Measurements from ENCODE around the gene PIGC. TPM values are rescaled to one million over a fixed set of nuclear protein-coding genes. Genes with fewer than 3 reads are reported as not detected.

Gene PIGC
- total RNA-seq, 2 donors from 2014 or later = 24.0 to 24.3 TPM

- H3K36me3 ChIP-seq (ENCODE audit: control insufficient read depth, insufficient read depth, low read length) = no peaks in the 10 kb centered on the region
- H3K9me3 ChIP-seq (ENCODE audit: control insufficient read depth, low read length) = no peaks in the 10 kb centered on the region
- no peak overlapping the region for H3K27ac ChIP-seq (ENCODE audit: low read depth, low read length)
- TF ChIP-seq, protein P1, sequence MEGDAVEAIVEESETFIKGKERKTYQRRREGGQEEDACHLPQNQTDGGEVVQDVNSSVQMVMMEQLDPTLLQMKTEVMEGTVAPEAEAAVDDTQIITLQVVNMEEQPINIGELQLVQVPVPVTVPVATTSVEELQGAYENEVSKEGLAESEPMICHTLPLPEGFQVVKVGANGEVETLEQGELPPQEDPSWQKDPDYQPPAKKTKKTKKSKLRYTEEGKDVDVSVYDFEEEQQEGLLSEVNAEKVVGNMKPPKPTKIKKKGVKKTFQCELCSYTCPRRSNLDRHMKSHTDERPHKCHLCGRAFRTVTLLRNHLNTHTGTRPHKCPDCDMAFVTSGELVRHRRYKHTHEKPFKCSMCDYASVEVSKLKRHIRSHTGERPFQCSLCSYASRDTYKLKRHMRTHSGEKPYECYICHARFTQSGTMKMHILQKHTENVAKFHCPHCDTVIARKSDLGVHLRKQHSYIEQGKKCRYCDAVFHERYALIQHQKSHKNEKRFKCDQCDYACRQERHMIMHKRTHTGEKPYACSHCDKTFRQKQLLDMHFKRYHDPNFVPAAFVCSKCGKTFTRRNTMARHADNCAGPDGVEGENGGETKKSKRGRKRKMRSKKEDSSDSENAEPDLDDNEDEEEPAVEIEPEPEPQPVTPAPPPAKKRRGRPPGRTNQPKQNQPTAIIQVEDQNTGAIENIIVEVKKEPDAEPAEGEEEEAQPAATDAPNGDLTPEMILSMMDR (conservative IDR thresholded peaks at IDR 0.05) = no peak
- H3K9ac ChIP-seq (ENCODE audit: extremely low read depth, low read length, poor library complexity, severe bottlenecking) = no peak overlapping the region
- Mint-ChIP-seq H3K27ac (no peak overlapping the region), H3K36me3 (ENCODE audit: low read depth) (no peaks in the 10 kb centered on the region), H3K4me1 (peaks cover 4% of the 10 kb centered on the region), H3K27me3 (ENCODE audit: insufficient read depth) (no peaks in the 10 kb centered on the region), H3K9me3 (no peaks in the 10 kb centered on the region), H3K4me3 (no peak overlapping the region)
- 87 to 93% methylated on average over 6 of the region's 6 CpGs for whole genome bisulfite sequencing, 2 experiments (ENCODE audit: insufficient coverage in 1 of 2, insufficient read length in 1 of 2)
- H3K4me1 ChIP-seq (ENCODE audit: control insufficient read depth, insufficient read depth, low read length) = peaks cover 5% of the 10 kb centered on the region
- no peak overlapping the region for H3K4me3 ChIP-seq (ENCODE audit: low read length)
- H3K27me3 ChIP-seq (ENCODE audit: control insufficient read depth, insufficient read depth, low read length, poor library complexity, severe bottlenecking) = no peaks in the 10 kb centered on the region
- no peak for DNase-seq
These were observed 5.2 kb upstream of the PIGC start for GRCh38 chr1:172448995-172449584.

GRCh38 chr1:172447641-172448040 is 3.8 kb upstream of the PIGC start:
- H3K27me3 ChIP-seq (ENCODE audit: control insufficient read depth, insufficient read depth, low read length, poor library complexity, severe bottlenecking) = no peaks in the 10 kb centered on the region
- no peak overlapping the region for H3K9ac ChIP-seq (ENCODE audit: extremely low read depth, low read length, poor library complexity, severe bottlenecking)
- H3K36me3 ChIP-seq (ENCODE audit: control insufficient read depth, insufficient read depth, low read length) = no peaks in the 10 kb centered on the region
- peaks cover 7% of the 10 kb centered on the region for H3K4me1 ChIP-seq (ENCODE audit: control insufficient read depth, insufficient read depth, low read length)
- 96% methylated on average over 2 of the region's 2 CpGs; no CpG with 5 or more reads in 1 of the 2 experiments for WGBS, 2 experiments (ENCODE audit: insufficient coverage in 1 of 2, insufficient read length in 1 of 2)
- H3K9me3 ChIP-seq (ENCODE audit: control insufficient read depth, low read length) = no peaks in the 10 kb centered on the region
- Mint-ChIP-seq H3K4me3 (no peak overlapping the region), H3K9me3 (no peaks in the 10 kb centered on the region), H3K4me1 (peaks cover 4% of the 10 kb centered on the region), H3K27me3 (ENCODE audit: insufficient read depth) (no peaks in the 10 kb centered on the region), H3K36me3 (ENCODE audit: low read depth) (no peaks in the 10 kb centered on the region), H3K27ac (no peak overlapping the region)
- no peak for DNase-seq
- no peak overlapping the region for H3K27ac ChIP-seq (ENCODE audit: low read depth, low read length)
- no peak overlapping the region for H3K4me3 ChIP-seq (ENCODE audit: low read length)
- TF ChIP-seq, protein P1 (conservative IDR thresholded peaks at IDR 0.05) = no peak

- peaks cover 11% of the 10 kb centered on the region for H3K36me3 Mint-ChIP-seq (ENCODE audit: low read depth)
- Histone ChIP-seq H3K9ac (ENCODE audit: extremely low read depth, low read length, poor library complexity, severe bottlenecking) (no peak overlapping the region), H3K27me3 (ENCODE audit: control insufficient read depth, insufficient read depth, low read length, poor library complexity, severe bottlenecking) (no peaks in the 10 kb centered on the region), H3K4me1 (ENCODE audit: control insufficient read depth, insufficient read depth, low read length) (peaks cover 7% of the 10 kb centered on the region), H3K9me3 (ENCODE audit: control insufficient read depth, low read length) (no peaks in the 10 kb centered on the region), H3K27ac (ENCODE audit: low read depth, low read length) (no peak overlapping the region), H3K36me3 (ENCODE audit: control insufficient read depth, insufficient read depth, low read length) (peaks cover 11% of the 10 kb centered on the region), H3K4me3 (ENCODE audit: low read length) (no peak overlapping the region)
- H3K27ac Mint-ChIP-seq = no peak overlapping the region
- 95% methylated on average over 3 of the region's 3 CpGs; no CpG with 5 or more reads in 1 of the 2 experiments for WGBS, 2 experiments (ENCODE audit: insufficient coverage in 1 of 2, insufficient read length in 1 of 2)
- H3K4me1 Mint-ChIP-seq = peaks cover 4% of the 10 kb centered on the region
- TF ChIP-seq, protein P1 (conservative IDR thresholded peaks at IDR 0.05) = no peak
- DNase-seq = no peak
- H3K4me3 Mint-ChIP-seq = no peak overlapping the region
- H3K27me3 Mint-ChIP-seq (ENCODE audit: insufficient read depth) = no peaks in the 10 kb centered on the region
- H3K9me3 Mint-ChIP-seq = no peaks in the 10 kb centered on the region
These were observed 2.7 kb upstream of the PIGC start for GRCh38 chr1:172446547-172446946.
